ENCODE results near the gene PACRG. TPM values are rescaled to one million over a fixed set of nuclear protein-coding genes. Genes with fewer than 3 reads are reported as not detected.

Gene PACRG
- total RNA-seq, 2 experiments from 2014 or later: not detected

GRCh38 chr6:163146036-163146435, 418.3 kb downstream of the PACRG start:
- no peak overlapping the region for H3K27ac ChIP-seq (ENCODE audit: low read depth, low read length, poor library complexity, severe bottlenecking)
- H3K4me1 ChIP-seq (ENCODE audit: insufficient read depth, low read length, poor library complexity, severe bottlenecking): no peaks in the 10 kb centered on the region
- DNase-seq (ENCODE audit: low spot score): no peak
- no peaks in the 10 kb centered on the region for H3K79me2 ChIP-seq (ENCODE audit: insufficient read depth, low read depth, low read length)
- no peaks in the 10 kb centered on the region for H3K9me2 ChIP-seq (ENCODE audit: insufficient read depth, low read length)
- H2AFZ ChIP-seq (ENCODE audit: low read length): no peak overlapping the region
- ChIA-PET POLR2A (interaction anchor here (0.5 kb wide), 1 partner anchor 535 kb away, joined by 3 read pairs; no protein-coding TSS in a partner anchor), CTCF (ENCODE audit: unreplicated experiment) (no interaction called here)
- no peaks in the 10 kb centered on the region for H3K36me3 ChIP-seq (ENCODE audit: insufficient read depth, low read length)
- TF ChIP-seq CTCF (conservative IDR thresholded peaks at IDR 0.05; ENCODE audit: low read length): no peak
- TF ChIP-seq EZH2phosphoT487 (IDR thresholded peaks at IDR 0.05; ENCODE audit: borderline replicate concordance, low read depth, low read length): no peak
- H3K9me3 ChIP-seq (ENCODE audit: low read length): no peaks in the 10 kb centered on the region
- intact Hi-C loops (cut with micrococcal nuclease; ENCODE audit: unreplicated experiment): no loop called here
- no TSS peak for BruUV-seq (replicated peaks)
- H3K4me2 ChIP-seq (ENCODE audit: low read length): no peak overlapping the region
- no peak overlapping the region for H3K4me3 ChIP-seq (ENCODE audit: low read depth, low read length, poor library complexity, severe bottlenecking)
- no peaks in the 10 kb centered on the region for H4K20me1 ChIP-seq (ENCODE audit: insufficient read depth, low read length)

GRCh38 chr6:163147994-163148393, 420.2 kb downstream of the PACRG start:
- Histone ChIP-seq H3K79me2 (ENCODE audit: insufficient read depth, low read depth, low read length) (no peaks in the 10 kb centered on the region), H2AFZ (ENCODE audit: low read length) (no peak overlapping the region), H3K4me1 (ENCODE audit: insufficient read depth, low read length, poor library complexity, severe bottlenecking) (no peaks in the 10 kb centered on the region), H4K20me1 (ENCODE audit: insufficient read depth, low read length) (no peaks in the 10 kb centered on the region), H3K9me3 (ENCODE audit: low read length) (no peaks in the 10 kb centered on the region), H3K4me3 (ENCODE audit: low read depth, low read length, poor library complexity, severe bottlenecking) (no peak overlapping the region), H3K9me2 (ENCODE audit: insufficient read depth, low read length) (no peaks in the 10 kb centered on the region), H3K36me3 (ENCODE audit: insufficient read depth, low read length) (no peaks in the 10 kb centered on the region), H3K27ac (ENCODE audit: low read depth, low read length, poor library complexity, severe bottlenecking) (no peak overlapping the region), H3K4me2 (ENCODE audit: low read length) (no peak overlapping the region)
- no TSS peak for BruUV-seq (replicated peaks)
- intact Hi-C loops (cut with micrococcal nuclease; ENCODE audit: unreplicated experiment): no loop called here
- CTCF ChIA-PET (ENCODE audit: unreplicated experiment): no interaction called here
- POLR2A ChIA-PET: no interaction called here
- DNase-seq (ENCODE audit: low spot score): no peak
- no peak for TF ChIP-seq EZH2phosphoT487 (IDR thresholded peaks at IDR 0.05; ENCODE audit: borderline replicate concordance, low read depth, low read length)
- peak; percentile 52 for TF ChIP-seq CTCF (conservative IDR thresholded peaks at IDR 0.05; ENCODE audit: low read length)

DNA sequence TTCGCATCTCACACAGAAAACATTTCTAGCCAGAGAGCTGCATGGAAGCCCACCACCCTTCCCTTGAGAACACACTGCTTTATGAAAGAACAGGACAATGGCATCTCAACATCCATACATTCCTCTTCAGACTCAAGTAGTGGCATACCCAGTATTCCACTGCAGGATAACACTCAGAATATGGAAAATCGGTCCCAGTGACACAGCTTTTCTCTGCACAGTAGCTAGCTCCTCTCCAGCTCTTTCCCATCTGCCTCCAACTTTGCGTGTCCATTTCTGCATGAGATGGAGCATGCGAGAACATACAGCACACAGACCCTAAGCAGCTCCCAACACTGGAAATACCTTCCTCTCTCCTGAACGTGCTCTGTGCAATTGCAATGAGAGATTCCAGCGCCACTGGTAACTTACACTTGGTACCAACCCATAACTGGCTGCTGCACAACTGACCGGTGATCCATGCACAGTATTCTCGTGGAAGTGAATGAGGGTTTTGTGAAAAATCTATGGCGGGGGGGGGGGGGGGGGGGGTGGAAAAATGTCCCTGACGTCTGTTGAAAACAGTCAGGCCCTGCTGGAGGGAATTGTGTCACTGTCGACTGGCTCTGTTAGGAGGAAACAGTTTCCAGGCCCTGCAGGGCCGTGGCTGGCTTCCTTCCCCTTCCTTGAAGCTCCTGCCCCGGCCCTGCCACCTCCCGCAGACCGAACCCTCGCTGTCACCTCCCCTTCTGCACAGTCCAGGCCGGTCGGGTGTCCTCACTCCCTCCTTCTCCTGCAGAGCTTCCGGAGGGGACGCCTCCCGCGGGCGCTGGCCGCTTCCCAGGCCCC, 420.9 kb downstream of the PACRG start:
- H2AFZ ChIP-seq (ENCODE audit: low read length): no peak overlapping the region
- no peak overlapping the region for H3K27ac ChIP-seq (ENCODE audit: low read depth, low read length, poor library complexity, severe bottlenecking)
- no peaks in the 10 kb centered on the region for H3K36me3 ChIP-seq (ENCODE audit: insufficient read depth, low read length)

More for the DNA sequence above, 420.9 kb downstream of the PACRG start:
- Histone ChIP-seq H3K9me3 (ENCODE audit: low read length) (no peaks in the 10 kb centered on the region), H3K9me2 (ENCODE audit: insufficient read depth, low read length) (no peaks in the 10 kb centered on the region), H3K4me3 (ENCODE audit: low read depth, low read length, poor library complexity, severe bottlenecking) (no peak overlapping the region), H4K20me1 (ENCODE audit: insufficient read depth, low read length) (no peaks in the 10 kb centered on the region), H3K4me1 (ENCODE audit: insufficient read depth, low read length, poor library complexity, severe bottlenecking) (no peaks in the 10 kb centered on the region), H3K79me2 (ENCODE audit: insufficient read depth, low read depth, low read length) (no peaks in the 10 kb centered on the region), H3K4me2 (ENCODE audit: low read length) (no peak overlapping the region)
- TF ChIP-seq EZH2phosphoT487 (IDR thresholded peaks at IDR 0.05; ENCODE audit: borderline replicate concordance, low read depth, low read length) (no peak), CTCF (conservative IDR thresholded peaks at IDR 0.05; ENCODE audit: low read length) (no peak)
- DNase-seq (ENCODE audit: low spot score): no peak
- CTCF ChIA-PET (ENCODE audit: unreplicated experiment): no interaction called here
- no TSS peak for BruUV-seq (replicated peaks)
- POLR2A ChIA-PET: interaction anchor here (0.7 kb wide), 1 partner anchor 146 kb away, joined by 4 read pairs; no protein-coding TSS in a partner anchor
- intact Hi-C loops (cut with micrococcal nuclease; ENCODE audit: unreplicated experiment): no loop called here

Measured in OCI-LY7 (cell line).